HG02973 (cell line): Measurements from ENCODE around the gene RTP2.
A peak's percentile ranks its signal among the peaks of the same experiment; 100 is the strongest.

Experiments used
- ATAC-seq: cut with Tn5 transposase; IDR thresholded peaks from one replicate; pipeline ENCODE4 v1.9.1; 2021; ENCODE audit warnings: moderate library complexity; ENCODE audit not compliant: unreplicated experiment

The RTP2 gene, protein sequence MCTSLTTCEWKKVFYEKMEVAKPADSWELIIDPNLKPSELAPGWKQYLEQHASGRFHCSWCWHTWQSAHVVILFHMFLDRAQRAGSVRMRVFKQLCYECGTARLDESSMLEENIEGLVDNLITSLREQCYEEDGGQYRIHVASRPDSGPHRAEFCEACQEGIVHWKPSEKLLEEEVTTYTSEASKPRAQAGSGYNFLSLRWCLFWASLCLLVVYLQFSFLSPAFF

DNA sequence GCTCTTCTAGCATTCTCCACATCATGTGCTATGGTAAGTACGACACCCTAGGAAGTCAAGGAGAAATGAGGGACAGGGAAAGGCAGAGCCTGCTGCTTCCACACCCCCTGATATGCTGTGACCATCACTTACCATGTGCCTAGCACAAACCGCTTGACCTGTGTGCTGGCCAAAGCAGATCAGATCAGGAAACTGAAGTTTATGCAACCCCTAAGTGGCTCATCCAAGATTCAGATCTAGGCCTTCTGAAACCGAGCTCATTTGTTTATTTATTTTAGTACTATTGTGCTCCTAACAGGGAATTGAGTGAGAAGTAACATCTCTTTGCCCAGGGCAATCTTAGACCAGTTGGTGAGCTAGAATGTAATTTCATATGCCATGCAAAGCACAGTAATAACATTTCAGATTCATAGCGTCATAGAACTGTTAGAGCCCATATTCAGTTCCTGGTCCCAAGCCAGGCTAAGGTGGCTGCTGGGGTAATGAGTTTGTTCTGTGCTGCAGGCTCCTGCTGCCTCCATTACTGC is at the start of gene RTP2:
RTP2 (minus strand) TSS at position 51 of the 527 bp plus-strand sequence. CDS start 429 bp downstream, outside the sequence.
- ATAC-seq: no peak

DNA sequence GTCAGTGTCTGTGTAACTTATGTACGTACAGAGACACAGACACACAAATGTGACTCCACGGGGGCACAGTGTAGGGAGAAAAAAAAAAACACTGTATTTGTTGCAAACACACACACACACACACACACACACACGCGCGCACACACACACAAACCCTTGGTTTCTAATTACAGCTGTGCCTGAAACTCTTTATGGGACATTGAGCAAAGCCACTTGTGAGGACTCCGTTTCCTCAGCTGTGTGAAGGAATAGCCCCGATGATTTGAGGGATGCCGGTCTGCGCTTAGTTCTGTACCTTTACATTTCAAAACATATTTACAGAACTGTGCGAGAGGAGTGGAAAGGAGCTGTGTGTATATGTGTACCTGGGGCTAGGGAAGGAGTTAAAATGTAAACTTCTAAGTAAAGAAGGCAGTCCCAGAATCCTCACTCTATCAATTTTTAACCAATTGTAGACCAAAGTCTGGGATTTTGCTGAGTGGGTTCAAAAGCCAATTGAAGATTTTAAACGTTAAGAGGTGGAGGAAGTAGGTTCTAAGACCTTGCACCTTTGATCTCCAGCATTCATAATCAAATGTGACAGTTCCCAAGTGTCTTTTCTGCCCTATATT is 48.3 kb upstream of the RTP2 start:
- ATAC-seq: no peak

DNA sequence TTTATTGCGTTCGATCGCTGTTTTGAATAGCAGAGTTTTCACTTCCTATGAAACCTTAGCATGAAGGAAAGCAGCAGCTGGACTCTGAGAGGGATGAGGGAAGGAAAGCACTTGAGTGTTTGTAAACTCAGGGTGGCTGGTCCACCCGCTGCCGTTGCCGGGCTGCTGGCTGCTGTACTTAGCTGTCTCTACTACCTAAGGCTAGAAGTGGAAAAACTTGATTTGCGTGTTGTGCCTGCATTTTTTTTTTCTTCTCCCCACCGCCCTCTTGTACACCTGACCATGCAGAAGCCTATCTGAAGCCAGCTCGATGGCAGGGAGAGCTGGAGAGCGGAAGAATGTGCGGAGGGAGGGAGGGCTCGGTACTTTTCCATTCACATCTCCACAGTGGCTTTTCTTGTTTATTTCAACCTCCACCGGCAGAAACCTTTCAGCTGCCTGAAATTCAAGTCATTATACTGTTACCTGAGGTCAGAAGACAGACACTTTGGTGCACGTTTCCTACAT is 47.7 kb upstream of the RTP2 start:
- ATAC-seq: no peak

DNA sequence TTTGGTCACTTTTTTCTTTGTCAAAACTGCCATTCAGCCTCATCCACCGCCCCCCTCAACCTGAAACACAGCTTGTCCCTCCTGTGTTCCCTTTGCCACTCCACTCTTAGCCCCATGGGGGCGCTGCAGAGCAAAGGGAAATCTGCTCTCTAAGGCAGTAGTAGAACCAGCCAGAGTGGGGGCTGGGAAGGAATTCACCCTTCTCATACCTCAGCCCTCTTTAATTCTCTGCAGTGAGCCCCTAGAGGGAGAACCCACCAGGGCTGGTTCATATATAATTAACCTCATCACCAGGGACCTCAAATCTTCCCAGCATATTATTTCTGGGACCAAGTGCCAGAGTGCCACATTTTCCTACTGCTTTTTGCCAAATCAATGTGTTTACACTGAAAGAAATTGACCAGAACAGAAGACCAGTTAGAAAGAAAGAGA is 45.7 kb upstream of the RTP2 start:
- ATAC-seq: peak; percentile 34

DNA sequence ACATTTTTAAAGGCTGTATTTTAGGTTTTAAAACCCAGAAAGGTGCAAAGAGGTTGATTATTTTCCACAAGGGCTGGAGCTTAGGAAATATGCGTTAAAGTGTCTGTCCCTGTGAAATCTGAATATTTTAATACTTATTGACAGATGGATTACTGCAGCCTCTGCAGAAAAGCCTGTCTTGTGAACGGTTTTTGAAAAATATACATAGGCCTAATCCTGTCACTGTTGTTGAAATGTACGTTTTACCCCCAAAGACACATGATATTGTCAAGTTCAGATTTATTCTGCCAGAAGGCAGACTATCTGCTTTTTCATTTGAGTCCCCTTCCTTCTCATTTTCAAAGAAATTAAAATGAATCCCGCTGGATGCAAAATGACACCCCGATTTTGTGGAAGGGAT is 45.1 kb upstream of the RTP2 start:
- ATAC-seq: no peak

DNA sequence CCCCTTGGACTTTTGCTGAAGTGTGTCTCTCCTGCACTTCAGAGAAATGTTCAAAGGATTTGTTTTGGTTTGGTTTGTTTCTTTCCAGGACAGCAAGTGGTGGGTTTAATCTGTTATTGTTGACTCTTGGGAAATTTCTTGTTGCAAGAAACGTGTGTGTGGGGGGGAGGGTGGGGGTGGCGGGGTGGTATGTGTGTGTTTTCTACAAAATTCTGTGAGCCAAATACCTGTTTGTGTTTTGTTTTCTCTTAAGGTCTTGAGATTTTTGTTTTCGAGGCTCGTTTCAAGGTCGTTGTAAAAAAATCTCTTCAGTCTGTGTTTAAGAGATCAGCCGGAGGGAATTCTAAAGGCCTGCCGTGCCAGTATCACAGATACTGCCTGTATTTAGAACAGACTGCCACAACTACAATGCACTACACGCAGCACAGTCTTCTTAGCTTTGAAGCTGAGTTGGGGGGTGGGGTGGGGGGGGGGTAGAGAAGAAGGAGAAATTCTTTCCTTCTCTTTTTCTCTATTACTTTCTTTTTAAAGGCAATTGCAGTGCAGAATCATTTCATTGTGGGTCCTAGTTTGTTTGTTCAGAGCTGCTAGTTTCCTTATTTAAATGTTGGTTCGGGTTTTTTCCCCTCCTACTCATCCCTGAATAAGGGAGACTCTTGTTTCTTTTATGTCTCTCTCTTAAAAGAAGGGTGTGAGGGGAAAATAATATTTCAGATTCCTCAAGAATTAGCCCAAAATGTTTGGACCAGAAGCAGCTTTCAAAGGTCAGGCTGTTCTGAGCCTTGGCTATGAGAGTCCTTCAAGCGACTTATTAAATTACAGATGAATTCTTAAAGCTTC is 44.3 kb upstream of the RTP2 start:
- ATAC-seq: no peak

DNA sequence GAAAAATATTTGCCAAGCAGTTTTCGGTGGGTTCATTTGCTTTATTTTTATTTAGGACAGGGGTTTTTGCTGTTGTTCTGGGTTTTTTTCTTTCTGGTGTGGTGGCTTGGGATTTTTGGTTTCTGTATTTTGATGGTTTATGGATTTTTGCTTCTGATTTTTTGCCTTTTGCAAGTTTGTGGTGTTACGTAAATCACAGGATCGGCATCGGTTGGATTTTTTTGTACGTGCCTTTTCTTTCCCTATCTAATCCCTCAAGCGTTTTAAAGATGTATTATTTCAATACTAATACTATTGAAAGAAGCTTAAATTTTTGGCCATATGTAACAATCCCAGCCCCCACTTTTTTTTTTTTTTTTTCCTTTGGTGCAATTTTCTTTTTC is 43.7 kb upstream of the RTP2 start:
- ATAC-seq: no peak

DNA sequence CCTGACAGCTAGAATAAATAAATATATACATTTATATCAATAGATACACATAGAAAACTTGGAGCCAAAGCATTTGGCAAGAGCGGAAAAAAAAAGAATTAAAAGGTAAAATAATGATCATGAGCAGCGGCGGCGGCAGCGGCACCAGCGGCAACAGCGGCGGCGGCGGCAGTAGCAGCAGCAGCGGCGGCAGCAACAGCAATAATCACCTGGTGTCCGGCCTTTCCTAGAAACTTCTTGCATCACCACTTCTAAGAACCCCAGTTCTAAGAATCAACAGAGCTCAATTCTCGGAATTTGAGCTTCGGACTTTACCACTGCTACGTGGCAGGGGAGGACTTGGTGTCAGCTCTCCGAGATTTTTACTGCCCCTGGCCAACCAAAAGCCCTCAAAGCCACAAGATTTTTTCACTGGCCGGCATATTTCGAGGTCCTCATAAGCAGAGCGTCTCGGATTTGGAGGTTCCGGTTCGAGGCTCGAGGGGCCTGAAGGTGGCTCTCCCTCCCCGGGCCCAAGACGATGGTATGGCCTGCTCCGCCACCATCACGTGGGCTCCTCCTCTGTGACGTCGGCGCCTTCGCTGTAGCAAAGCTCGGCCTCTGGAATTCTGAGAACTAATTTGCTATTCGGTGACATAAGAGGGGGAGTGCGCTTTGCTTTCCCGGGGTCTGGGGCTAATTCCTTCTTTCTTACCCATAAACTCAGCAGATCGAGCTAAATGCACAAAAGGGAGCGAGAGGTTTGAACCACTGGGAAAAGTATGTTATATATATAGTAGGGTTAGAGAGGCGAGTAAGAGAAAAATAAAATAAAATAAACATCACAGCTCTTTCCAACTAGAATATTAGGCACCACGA is 43.1 kb upstream of the RTP2 start, which contains the start of gene BCL6:
BCL6 (minus strand) TSS at position 268 of the 858 bp plus-strand sequence. CDS start 11,775 bp downstream, outside the sequence.
- ATAC-seq: peak; percentile 66

DNA sequence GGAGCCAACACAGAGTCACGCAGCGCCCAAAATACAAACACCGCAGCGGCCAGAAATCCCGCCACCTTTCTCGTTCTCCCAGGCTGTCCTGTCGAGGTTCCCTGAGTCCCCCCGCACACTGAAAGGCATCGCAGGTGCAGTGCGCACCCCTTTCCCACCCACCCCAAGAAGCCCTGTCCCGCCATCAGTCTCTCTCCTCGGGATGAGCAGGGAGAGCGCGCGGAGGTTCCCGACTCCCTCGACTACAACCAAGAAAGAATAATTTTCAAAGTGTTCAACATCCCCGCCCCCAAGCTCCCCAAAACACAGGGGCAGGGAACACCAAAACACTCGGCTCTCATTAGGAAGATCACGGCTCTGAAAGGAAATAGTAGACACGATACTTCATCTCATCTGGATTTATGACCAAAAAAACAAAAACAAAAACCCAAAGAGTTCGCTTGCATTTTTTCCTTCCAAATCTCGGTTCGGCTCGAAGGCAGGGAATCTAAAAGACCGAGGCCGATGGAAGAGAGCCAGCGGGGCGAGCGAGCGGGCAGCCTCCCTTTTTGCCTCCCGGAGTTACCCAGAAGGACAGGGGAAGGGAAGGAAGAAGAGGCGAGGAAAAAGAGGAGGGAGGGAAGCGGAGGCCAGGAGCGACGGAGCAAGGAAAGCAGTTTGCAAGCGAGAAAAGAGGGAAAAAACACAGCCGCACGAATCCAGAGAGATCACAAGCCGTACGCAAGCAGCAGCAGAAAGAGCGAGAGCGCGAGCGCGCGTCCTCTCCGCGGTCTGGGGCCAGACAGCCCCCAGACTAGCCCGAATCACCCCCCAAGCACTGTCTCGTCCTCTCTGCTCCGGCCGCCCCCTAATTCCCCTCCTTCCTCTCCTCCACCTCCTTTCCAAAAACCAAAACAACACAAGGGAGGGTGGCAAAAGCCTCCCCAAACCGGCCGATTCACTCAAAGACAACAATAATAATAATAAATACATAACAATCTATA is 42.1 kb upstream of the RTP2 start:
- ATAC-seq: no peak

DNA sequence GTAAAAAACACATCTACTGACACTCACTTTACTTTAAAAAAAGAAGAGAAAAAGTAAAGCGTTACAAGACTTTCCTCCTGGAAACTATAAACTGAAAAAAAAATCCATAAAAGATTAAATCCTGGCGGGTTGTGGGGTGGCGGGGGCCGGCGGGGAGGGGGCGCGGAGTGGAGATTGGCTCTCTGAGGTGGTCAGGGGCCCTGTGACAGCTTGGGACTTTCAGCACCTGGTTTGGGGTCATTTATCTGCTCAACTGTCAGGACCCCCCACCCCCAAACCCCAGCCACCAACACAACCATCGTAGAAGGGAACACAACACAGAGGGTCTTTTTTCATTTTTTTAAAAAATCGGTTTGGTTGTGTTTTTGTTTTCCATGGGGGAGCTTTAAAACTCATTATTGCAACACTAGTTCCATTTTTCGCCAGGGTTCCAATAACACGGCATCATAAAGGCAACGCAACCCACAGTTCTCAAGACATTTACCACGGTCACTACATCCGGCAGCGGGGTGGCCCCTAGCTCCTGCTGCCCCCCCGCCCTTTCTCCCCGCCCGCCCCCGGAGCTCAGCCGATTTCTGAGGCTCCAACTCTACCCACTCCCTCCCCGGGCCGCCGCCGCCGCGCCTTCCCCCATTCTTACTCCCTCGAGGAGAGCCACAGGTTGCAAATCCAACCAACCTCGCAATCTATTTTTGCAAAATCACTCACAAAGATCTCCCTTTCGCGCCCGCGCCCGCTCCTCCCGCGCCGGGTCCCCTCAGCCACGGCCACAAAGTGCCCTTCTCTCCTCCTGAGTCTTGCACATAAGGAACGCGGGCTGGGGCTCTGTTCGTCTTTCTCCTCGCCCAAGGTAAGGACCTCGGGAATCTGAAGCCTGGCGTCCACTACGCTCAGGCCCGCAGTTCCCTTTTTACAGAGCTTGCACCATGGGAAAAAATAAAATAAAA is 41.1 kb upstream of the RTP2 start:
- no peak for ATAC-seq

DNA sequence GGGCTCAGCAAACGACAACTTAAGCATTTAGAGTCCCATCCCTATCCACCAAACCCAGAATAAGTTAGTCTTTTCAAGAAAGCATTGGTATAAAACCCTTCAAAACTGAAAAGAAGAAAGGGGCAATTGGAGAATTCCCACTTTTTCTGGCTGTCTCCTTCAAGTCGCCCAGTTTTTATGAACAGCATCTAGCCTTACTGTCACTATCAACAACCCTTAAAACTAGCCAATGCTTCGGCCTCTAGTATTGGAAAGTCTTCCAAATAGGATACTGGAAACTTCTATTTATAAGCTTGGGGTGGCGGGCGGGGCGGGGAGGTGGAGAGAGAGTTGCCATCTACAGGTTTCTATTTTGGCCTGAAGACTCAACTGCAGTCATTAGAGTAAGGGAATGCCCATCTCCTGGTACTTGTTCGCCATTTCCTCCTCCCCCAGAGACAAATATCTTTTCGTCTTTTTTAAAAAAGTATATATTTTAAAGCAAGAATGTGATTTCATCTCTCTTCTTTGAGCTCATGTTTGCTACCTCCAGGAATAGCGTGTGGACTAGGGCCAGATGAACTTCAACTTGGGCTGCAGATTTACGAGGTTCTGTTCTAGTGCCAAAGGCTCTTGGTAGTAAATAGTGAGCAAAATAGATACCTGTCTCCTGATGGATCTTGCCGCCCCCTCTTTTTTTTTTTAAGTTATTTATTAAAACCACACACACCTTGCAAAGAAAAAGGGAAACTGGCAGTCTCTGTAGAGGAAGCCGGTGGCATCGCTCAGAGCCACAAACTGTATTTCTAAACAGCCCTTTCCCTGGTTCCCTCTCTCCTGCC is 40.2 kb upstream of the RTP2 start:
- no peak for ATAC-seq

DNA sequence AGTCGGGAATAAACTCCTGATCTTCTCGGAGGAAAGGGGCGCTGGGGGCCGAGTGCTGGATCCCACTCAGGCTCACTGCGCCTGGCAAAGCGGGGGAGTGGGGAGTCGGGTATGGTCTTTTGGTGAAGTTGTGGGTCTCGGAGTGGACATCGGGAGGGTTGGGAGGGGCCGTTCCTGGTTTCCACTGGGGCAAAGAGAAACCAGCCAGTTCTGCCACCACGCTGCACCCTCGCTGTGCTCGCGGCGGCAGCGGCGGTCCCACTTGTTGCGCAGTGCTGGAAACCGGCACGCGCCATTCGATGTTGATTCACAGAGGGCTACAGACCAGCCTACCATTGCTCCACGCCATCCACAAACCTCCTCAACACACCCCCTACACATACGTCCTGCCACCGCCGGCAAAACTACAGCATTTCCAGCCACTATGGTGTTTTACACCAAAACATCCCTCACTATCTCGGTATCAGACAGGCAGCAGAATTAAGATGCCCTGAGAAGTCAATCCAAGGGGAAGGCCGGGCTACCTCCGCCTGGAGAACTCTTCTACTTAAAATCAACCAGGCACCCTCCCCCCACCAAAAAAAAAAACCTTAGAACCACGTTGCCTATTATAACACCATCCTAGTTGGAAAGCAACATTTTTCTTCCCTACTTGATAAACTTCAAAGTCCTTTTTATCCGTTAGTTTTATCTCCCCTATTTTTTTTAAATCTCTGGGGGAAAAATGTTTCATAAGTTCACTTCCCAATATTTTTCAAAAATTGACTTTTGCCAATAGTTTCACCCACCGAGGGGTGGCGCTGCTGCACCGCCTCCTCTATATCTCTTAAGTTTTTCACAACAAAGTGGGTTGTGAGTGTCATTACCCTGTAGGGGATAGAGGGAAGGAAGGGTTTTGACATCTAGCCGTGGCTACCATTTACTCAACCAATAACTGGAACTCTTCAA is 39.3 kb upstream of the RTP2 start:
- ATAC-seq: no peak

DNA sequence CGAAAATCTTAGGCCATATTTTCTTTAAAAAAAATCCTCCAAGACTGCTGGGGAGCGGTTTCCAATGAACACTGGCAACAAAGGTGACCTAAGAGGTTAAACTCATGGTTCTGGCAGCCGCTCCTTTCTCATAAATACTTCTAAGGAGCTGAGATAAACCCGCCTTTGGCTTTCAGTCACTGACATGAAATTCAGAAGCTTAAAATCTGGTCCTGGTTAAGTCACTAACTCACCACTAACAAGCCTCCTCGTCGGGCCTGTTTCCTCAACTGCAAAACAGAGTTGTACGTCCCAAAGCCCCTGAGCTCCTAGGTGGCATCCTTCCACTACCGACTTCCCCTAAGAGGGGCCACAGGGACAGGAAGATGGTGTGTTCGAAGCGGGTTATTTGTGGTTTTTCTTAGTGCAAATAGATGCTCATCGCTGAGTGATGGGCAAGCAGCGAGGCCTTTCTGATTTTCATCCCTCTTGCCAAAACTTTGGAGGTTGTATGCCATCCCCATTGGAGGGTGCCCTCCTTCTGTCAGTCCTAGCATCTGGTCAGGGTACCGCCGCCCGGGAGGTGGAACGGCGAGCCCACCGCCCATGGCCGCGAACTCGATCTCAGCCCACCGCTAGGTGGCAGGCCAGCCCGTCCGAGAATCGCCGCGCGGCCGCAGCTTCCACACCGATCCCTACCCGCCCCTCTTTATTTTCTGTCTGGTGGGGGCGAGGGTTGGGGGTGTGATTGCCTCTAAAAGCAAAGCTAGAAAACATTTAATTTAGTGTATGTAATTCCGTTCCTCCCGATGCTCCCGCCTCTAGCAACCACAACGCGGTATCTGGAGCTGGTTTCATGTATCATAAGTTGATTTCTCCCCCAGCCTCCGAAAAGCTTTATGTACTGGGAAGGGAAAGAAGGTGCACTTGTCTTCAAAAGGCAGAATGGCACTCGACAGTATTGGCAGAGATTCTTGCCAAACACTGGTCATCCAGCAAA is 38.4 kb upstream of the RTP2 start:
- ATAC-seq: no peak

DNA sequence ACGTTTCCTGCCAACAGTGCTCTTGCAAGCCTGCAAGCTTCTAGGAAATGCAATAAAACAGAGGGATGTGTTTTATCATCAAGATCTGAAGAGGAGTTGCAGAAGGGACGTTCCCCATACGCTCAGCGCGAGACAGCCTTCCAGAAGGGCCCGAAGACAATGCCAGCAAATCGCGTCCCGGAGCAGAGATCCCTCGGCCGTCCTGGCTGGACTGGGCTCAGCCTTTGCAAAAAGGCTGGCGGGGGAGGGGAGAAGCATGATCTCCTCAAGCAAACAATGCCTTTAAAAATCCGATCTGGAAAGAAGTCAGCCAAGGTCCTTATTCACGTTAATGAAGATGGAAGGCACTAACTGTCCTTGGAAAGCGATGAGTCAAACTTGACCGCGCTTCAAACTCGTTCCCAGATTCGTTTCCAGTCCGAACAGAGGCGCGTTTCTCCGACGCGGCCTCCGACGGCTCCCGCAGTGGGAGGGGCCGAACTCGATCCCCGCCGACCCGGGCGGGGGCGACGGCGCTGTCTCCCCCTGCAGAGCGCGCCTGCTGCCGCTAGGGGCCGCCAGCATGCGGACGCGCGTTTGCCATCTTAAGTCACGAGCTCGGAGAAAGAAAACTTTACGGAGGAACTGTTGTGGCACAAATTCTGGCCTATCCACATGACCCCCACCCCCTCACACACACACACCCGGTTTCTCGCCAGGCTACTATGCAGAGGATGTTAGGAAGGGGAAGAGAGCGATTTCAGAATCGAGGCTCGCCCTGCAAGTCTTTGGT is 37.4 kb upstream of the RTP2 start:
- ATAC-seq: peak; percentile 58
